HepG2 (cell line): Measurements from ENCODE around the gene DACT2. TPM values are rescaled to one million over a fixed set of nuclear protein-coding genes. Genes with fewer than 3 reads are reported as not detected.

ENCODE experiments used
- CAMTA2 ChIP-seq: sonication (generic); formaldehyde crosslinking; IDR thresholded peaks from 2 replicates; pipeline ENCODE4 v1.4.0; 2020; ENCODE audit warnings: mild to moderate bottlenecking, missing genetic modification reagents, borderline replicate concordance
- GLI4 ChIP-seq: sonication (generic); formaldehyde crosslinking; IDR thresholded peaks from 2 replicates; pipeline ENCODE4 v1.5.1; 2020; ENCODE audit warnings: missing genetic modification reagents, mild to moderate bottlenecking, moderate library complexity, borderline replicate concordance
- KLF11 ChIP-seq: IDR thresholded peaks from 2 replicates; pipeline ENCODE4 v1.6.1; 2016; ENCODE audit warnings: missing compliant biosample characterization
- SMC3 ChIP-seq: IDR thresholded peaks from 2 replicates; pipeline ENCODE4 v1.6.1; 2011; ENCODE audit warnings: low read length, improper control_type of control experiment
- ZFP90 ChIP-seq: sonication (generic); formaldehyde crosslinking; IDR thresholded peaks from 2 replicates; pipeline ENCODE4 v1.8.0; 2022; ENCODE audit warnings: missing genetic modification reagents, mild to moderate bottlenecking, inconsistent platforms, borderline replicate concordance
- ZNF17 ChIP-seq: sonication (generic); formaldehyde crosslinking; IDR thresholded peaks from 2 replicates; pipeline ENCODE4 v1.5.0; 2020; ENCODE audit warnings: mild to moderate bottlenecking, missing genetic modification reagents
- ZNF253 ChIP-seq: sonication (generic); formaldehyde crosslinking; IDR thresholded peaks from 2 replicates; pipeline ENCODE4 v1.8.0; 2022; ENCODE audit warnings: mild to moderate bottlenecking, missing genetic modification reagents, borderline replicate concordance
- ZNF331 ChIP-seq: sonication (generic); formaldehyde crosslinking; IDR thresholded peaks from 2 replicates; pipeline ENCODE4 v1.4.0; 2020; ENCODE audit warnings: missing genetic modification reagents
- ZNF33A ChIP-seq: sonication (generic); formaldehyde crosslinking; IDR thresholded peaks from 2 replicates; pipeline ENCODE4 v1.5.1; 2020; ENCODE audit warnings: missing genetic modification reagents, mild to moderate bottlenecking, moderate library complexity, borderline replicate concordance
- ZNF644 ChIP-seq: IDR thresholded peaks from 2 replicates; pipeline ENCODE4 v1.6.1; 2016; ENCODE audit warnings: low read depth
- ZNF883 ChIP-seq: sonication (generic); formaldehyde crosslinking; IDR thresholded peaks from 2 replicates; pipeline ENCODE4 v1.5.1; 2020; ENCODE audit warnings: mild to moderate bottlenecking, missing genetic modification reagents; ENCODE audit errors: not compliant biosample characterization
- polyA plus RNA-seq, 8 experiments: library from polyadenylated mRNA; depleted of rRNA in 3 of 8; stranded (reverse) in 7 of 8; unstranded in 1 of 8; fragments of >200 nt; fragmentation: Illumina TruSeq in 4 of 8; extraction: Trizol in 4 of 8; gene quantifications; 2 replicates each; pipeline versions ENCODE4 v1.2.1 to v1.2.3, GENCODE V29; 2011 to 2016; ENCODE audit warnings: low read depth in 4 of 8, missing spikeins in 1 of 8, mixed read lengths in 1 of 8; ENCODE audit not compliant: insufficient read depth in 1 of 8
- total RNA-seq, 5 experiments: library from RNA; depleted of rRNA; stranded (reverse); fragments of >200 nt; fragmentation: Illumina TruSeq; extraction: Trizol; gene quantifications; 2 replicates each; pipeline ENCODE4 v1.2.3, GENCODE V29; 2016; ENCODE audit warnings: low read depth in 1 of 5
- TF ChIP-seq, protein P1 (sequence below): sonication (generic); formaldehyde crosslinking; IDR thresholded peaks from 2 replicates; pipeline ENCODE4 v1.5.1; 2020; ENCODE audit warnings: mild to moderate bottlenecking, missing genetic modification reagents, moderate library complexity
- TF ChIP-seq, protein P2 (sequence below): sonication (generic); formaldehyde crosslinking; IDR thresholded peaks from 2 replicates; pipeline ENCODE4 v1.4.0; 2020; ENCODE audit warnings: mild to moderate bottlenecking, missing genetic modification reagents
- TF ChIP-seq, protein P3 (sequence below): sonication (generic); formaldehyde crosslinking; IDR thresholded peaks from 2 replicates; pipeline ENCODE4 v1.4.0; 2020; ENCODE audit warnings: missing genetic modification reagents, mild to moderate bottlenecking, borderline replicate concordance

Gene DACT2
- total and polyA plus RNA-seq, 2 of the 13 experiments (the other 11 are each of a cell fraction or from before 2014, with no cell fraction given) = 0.15 TPM; not detected in 1

DNA sequence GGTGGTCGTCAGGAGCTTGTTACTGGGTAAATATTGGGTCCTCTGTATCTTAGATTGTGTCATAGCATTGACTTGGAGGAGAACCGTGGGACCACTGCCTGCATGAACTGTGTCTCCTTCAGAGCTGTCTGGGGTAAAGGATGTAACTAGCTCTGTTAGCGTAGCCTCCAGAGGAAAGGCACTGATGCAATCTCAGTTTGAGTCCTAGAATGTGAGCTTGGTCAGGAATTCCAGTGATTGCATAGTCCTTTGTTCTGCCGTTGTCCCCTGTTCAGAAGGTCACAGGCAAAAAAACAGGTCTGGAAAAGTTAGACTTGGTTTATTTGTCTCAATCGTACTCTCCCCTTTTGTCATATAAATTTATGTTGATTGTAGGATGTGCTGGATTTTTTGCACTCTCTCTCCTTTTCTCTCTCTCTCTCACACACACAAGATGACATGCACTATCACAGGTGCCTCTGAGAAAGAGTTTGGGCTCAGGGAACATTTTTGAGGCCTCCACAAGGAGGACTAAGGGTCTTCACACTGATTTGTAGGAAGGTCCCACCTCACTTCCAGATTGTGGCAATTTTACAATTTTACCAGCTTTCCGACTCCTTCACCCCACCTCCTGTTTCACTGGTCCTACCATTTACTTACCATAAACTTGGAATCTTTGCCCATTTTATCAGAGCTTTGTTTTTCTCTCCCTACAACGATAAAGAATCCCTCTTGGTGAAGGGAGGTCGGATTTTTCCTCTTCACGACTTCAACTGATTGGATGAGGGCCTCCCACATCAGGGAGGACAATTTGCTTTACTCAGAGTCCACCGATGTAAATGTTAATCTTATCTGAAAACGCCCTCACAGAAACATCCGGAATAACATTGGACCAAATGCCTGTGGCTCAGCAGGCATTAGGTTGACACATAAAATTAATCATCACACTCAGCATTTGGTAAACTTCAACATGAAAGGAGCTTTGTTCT, 7.0 kb upstream of the DACT2 start (continued):
- TF ChIP-seq, protein P1, sequence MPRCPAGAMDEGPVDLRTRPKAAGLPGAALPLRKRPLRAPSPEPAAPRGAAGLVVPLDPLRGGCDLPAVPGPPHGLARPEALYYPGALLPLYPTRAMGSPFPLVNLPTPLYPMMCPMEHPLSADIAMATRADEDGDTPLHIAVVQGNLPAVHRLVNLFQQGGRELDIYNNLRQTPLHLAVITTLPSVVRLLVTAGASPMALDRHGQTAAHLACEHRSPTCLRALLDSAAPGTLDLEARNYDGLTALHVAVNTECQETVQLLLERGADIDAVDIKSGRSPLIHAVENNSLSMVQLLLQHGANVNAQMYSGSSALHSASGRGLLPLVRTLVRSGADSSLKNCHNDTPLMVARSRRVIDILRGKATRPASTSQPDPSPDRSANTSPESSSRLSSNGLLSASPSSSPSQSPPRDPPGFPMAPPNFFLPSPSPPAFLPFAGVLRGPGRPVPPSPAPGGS = no peak
- TF ChIP-seq, protein P2, sequence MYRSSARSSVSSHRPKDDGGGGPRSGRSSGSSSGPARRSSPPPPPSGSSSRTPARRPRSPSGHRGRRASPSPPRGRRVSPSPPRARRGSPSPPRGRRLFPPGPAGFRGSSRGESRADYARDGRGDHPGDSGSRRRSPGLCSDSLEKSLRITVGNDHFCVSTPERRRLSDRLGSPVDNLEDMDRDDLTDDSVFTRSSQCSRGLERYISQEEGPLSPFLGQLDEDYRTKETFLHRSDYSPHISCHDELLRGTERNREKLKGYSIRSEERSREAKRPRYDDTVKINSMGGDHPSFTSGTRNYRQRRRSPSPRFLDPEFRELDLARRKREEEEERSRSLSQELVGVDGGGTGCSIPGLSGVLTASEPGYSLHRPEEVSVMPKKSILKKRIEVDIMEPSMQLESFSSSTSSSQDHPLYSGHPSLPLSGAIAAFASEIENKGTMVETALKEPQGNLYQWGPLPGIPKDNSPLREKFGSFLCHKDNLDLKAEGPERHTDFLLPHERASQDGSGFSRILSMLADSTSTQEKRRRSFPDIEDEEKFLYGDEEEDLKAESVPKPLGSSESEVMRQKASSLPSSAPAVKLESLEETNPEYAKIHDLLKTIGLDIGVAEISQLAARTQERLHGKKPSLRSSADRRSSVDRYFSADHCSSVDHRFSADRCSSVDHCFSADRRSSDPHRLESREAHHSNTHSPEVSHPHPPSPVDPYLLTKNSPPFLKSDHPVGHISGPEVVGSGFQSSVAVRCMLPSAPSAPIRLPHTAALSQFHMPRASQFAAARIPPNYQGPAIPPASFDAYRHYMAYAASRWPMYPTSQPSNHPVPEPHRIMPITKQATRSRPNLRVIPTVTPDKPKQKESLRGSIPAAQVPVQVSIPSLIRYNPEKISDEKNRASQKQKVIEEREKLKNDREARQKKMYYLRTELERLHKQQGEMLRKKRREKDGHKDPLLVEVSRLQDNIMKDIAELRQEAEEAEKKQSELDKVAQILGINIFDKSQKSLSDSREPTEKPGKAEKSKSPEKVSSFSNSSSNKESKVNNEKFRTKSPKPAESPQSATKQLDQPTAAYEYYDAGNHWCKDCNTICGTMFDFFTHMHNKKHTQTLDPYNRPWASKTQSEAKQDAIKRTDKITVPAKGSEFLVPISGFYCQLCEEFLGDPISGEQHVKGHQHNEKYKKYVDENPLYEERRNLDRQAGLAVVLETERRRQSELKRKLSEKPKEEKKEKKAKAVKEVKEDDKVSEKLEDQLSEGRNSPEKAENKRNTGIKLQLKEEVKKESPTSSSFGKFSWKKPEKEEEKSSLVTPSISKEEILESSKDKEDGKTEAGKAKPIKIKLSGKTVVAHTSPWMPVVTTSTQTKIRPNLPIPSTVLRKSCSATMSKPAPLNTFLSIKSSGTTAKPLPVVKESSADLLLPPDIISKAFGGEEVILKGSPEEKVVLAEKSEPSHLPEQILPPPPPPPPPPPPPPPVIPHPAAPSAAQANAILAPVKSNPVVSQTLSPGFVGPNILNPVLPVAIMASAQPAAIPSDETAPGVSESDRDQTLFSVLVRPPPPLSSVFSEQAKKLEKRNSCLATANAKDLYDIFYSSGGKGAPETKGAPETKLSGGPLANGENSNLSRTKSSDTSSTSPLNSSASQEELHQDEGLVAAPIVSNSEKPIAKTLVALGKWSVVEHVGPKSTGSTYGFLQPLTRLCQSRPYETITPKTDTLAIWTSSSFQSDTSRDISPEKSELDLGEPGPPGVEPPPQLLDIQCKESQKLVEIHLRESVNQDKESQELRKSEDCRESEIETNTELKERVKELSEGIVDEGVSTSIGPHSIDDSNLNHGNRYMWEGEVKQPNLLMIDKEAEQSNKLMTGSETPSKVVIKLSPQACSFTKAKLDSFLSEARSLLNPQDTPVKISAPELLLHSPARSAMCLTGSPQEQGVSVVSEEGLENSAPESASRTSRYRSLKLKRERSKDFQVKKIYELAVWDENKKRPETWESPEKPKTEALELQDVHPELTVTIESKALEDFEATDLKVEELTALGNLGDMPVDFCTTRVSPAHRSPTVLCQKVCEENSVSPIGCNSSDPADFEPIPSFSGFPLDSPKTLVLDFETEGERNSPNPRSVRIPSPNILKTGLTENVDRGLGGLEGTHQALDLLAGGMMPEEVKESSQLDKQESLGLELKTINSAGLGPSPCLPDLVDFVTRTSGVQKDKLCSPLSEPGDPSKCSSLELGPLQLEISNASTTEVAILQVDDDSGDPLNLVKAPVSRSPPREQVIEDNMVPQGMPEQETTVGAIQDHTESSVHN (CRISPR knock-in tag) = no peak
- TF ChIP-seq ZNF331 (CRISPR knock-in tag) (peak; percentile 93), ZNF253 (CRISPR knock-in tag) (no peak), SMC3 (peak; percentile 30; the same call in 1 of the 2 replicates), ZFP90 (CRISPR knock-in tag) (no peak), CAMTA2 (CRISPR knock-in tag) (no peak), ZNF883 (CRISPR knock-in tag) (no peak), ZNF17 (CRISPR knock-in tag) (no peak), KLF11 (CRISPR knock-in tag) (0 out of 2 replicates have a peak, but pooled peaks have one; percentile 30), ZNF33A (CRISPR knock-in tag) (no peak), ZNF644 (peak; percentile 92), GLI4 (CRISPR knock-in tag) (no peak)
- TF ChIP-seq, protein P3, sequence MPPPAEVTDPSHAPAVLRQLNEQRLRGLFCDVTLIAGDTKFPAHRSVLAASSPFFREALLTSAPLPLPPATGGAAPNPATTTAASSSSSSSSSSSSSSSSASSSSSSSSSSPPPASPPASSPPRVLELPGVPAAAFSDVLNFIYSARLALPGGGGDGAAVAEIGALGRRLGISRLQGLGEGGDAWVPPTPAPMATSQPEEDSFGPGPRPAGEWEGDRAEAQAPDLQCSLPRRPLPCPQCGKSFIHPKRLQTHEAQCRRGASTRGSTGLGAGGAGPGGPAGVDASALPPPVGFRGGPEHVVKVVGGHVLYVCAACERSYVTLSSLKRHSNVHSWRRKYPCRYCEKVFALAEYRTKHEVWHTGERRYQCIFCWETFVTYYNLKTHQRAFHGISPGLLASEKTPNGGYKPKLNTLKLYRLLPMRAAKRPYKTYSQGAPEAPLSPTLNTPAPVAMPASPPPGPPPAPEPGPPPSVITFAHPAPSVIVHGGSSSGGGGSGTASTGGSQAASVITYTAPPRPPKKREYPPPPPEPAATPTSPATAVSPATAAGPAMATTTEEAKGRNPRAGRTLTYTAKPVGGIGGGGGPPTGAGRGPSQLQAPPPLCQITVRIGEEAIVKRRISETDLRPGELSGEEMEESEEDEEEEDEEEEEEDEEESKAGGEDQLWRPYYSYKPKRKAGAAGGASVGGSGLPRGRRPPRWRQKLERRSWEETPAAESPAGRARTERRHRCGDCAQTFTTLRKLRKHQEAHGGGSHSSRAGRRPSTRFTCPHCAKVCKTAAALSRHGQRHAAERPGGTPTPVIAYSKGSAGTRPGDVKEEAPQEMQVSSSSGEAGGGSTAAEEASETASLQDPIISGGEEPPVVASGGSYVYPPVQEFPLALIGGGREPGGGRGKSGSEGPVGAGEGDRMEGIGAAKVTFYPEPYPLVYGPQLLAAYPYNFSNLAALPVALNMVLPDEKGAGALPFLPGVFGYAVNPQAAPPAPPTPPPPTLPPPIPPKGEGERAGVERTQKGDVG (CRISPR knock-in tag) = no peak
